MCF 10A (cell line): ENCODE measurements around the gene CCL24. TPM values are rescaled to one million over a fixed set of nuclear protein-coding genes. Genes with fewer than 3 reads are reported as not detected.
"Not testable (repeated sequence)": the region's sequence is repeated elsewhere in the genome, so short reads cannot be mapped to it uniquely, and the experiment has no call there.

Experiments
- Bru-seq: library from RNA; stranded (reverse); fragments of 400-500 nt; gene quantifications from one replicate; lab custom pipeline; 2021; lab: Mats Ljungman, UMichigan
- BruChase-seq, 2 experiments: library from RNA; stranded (reverse); fragments of 400-500 nt; gene quantifications; one replicate each; lab custom pipeline; 2021; lab: Mats Ljungman, UMichigan
- BruUV-seq: library from RNA; stranded (reverse); fragments of 400-500 nt; replicated peaks from 2 replicates; lab custom pipeline; 2021; lab: Mats Ljungman, UMichigan
- CTCF ChIA-PET: fragments of 300-600 bp; sonication (Branson Sonifier 250); formaldehyde crosslinking; extraction: SDS; loops from one replicate; lab custom pipeline; 2021; ENCODE audit warnings: antibody characterized with exemption, inconsistent platforms; lab: Yijun Ruan, JAX
- POLR2A ChIA-PET: fragments of 300-600, 350-650 bp; sonication (Branson Sonifier 250); formaldehyde crosslinking; extraction: SDS; loops from one replicate; lab custom pipeline; 2020; ENCODE audit warnings: antibody characterized with exemption, inconsistent platforms; lab: Yijun Ruan, JAX
- DNase-seq: peaks from one replicate; pipeline ENCODE4 v3.0.0-alpha.2; 2018; ENCODE audit not compliant: unreplicated experiment
- H3K27ac Mint-ChIP-seq: one replicate; pipeline ENCODE4 v1.8.0; 2022; ENCODE audit warnings: mild to moderate bottlenecking, low read depth, mixed read lengths; ENCODE audit not compliant: unreplicated experiment
- H3K27me3 Mint-ChIP-seq: one replicate; pipeline ENCODE4 v1.8.0; 2022; ENCODE audit warnings: mixed read lengths; ENCODE audit not compliant: insufficient read depth, unreplicated experiment
- H3K36me3 Mint-ChIP-seq: one replicate; pipeline ENCODE4 v1.8.0; 2022; ENCODE audit warnings: mild to moderate bottlenecking, moderate library complexity, mixed read lengths; ENCODE audit not compliant: insufficient read depth, unreplicated experiment
- H3K4me1 Mint-ChIP-seq: one replicate; pipeline ENCODE4 v1.8.0; 2022; ENCODE audit warnings: mixed read lengths; ENCODE audit not compliant: insufficient read depth, unreplicated experiment
- H3K4me3 Mint-ChIP-seq: one replicate; pipeline ENCODE4 v1.8.0; 2022; ENCODE audit warnings: mild to moderate bottlenecking, moderate library complexity, mixed read lengths; ENCODE audit not compliant: unreplicated experiment
- H3K9me3 Mint-ChIP-seq: one replicate; pipeline ENCODE4 v1.8.0; 2022; ENCODE audit warnings: mixed read lengths; ENCODE audit not compliant: unreplicated experiment
- intact Hi-C: fragments of 100-400 bp; cut with micrococcal nuclease; formaldehyde crosslinking; loops from 2 replicates; pipeline ENCODE4 v1.14.1; 2022
- long read RNA-seq: library from polyadenylated mRNA; stranded (forward); transcript quantifications from one replicate; pipeline ENCODE4 v2.0.0, GENCODE V29; 2022
- total RNA-seq: library from RNA; stranded (reverse); gene quantifications from 2 replicates; pipeline ENCODE4 v1.2.3, GENCODE V29; 2022
- TF ChIP-seq, protein P1 (sequence below): fragments of 200-600 bp; IDR thresholded peaks from one replicate; pipeline ENCODE4 v1.8.0; 2022; ENCODE audit warnings: antibody characterized with exemption, mild to moderate bottlenecking; ENCODE audit not compliant: unreplicated experiment

Gene CCL24, protein sequence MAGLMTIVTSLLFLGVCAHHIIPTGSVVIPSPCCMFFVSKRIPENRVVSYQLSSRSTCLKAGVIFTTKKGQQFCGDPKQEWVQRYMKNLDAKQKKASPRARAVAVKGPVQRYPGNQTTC
- total RNA-seq (not detected in 2 replicates), Bru-seq, nascent RNA (not detected), BruChase-seq, experiment 1, labeled RNA remaining after a 6-hour chase (percentile 24 among the genes with signal in this experiment), BruChase-seq, experiment 2, labeled RNA remaining after a 2-hour chase (percentile 7 among the genes with signal in this experiment)
- long read RNA-seq = 0 reads

DNA sequence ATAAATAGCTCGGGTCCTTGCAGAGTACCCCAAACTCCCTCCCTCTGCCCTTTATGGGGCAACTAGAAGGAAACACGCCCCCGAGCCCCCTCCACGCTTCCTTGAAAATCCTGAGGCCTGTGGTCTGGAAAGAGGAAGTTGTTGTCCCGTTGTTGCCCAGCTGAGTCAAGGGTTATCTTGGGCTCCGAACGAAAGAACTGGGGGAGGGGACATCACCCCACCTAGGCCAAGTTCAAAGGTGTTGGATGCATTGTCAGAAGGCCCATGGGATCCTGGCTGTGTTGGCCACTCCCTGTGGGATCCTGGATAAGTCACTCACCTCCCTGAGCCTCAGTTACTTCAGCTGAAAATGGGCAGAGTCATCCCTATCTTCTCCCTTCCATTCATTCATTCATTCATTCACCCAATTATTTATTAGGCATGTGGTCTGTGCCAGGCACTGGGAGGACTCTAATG, at the start of gene CCL24:
TSS of gene CCL24 (minus strand) at position 26 of the 456 bp plus-strand sequence. CDS start 91 bp downstream, outside the sequence.
- intact Hi-C loops = no loop called here
- no peak for DNase-seq
- no peak within 1 kb of the TSS for H3K4me3 Mint-ChIP-seq
- H3K4me1 Mint-ChIP-seq = no peaks in the 10 kb centered on the region
- no peaks in the 10 kb centered on the region for H3K27me3 Mint-ChIP-seq
- ChIA-PET CTCF (interaction anchor here (0.6 kb wide), 1 partner anchor 93 kb away, joined by 3 read pairs; no protein-coding TSS in a partner anchor), POLR2A (no interaction called here)
- TF ChIP-seq, protein P1, sequence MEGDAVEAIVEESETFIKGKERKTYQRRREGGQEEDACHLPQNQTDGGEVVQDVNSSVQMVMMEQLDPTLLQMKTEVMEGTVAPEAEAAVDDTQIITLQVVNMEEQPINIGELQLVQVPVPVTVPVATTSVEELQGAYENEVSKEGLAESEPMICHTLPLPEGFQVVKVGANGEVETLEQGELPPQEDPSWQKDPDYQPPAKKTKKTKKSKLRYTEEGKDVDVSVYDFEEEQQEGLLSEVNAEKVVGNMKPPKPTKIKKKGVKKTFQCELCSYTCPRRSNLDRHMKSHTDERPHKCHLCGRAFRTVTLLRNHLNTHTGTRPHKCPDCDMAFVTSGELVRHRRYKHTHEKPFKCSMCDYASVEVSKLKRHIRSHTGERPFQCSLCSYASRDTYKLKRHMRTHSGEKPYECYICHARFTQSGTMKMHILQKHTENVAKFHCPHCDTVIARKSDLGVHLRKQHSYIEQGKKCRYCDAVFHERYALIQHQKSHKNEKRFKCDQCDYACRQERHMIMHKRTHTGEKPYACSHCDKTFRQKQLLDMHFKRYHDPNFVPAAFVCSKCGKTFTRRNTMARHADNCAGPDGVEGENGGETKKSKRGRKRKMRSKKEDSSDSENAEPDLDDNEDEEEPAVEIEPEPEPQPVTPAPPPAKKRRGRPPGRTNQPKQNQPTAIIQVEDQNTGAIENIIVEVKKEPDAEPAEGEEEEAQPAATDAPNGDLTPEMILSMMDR = no peak
- H3K36me3 Mint-ChIP-seq = no peaks in the 10 kb centered on the region
- no peaks in the 10 kb centered on the region for H3K9me3 Mint-ChIP-seq
- BruUV-seq = no TSS peak
- no peak within 1 kb of the TSS for H3K27ac Mint-ChIP-seq

DNA sequence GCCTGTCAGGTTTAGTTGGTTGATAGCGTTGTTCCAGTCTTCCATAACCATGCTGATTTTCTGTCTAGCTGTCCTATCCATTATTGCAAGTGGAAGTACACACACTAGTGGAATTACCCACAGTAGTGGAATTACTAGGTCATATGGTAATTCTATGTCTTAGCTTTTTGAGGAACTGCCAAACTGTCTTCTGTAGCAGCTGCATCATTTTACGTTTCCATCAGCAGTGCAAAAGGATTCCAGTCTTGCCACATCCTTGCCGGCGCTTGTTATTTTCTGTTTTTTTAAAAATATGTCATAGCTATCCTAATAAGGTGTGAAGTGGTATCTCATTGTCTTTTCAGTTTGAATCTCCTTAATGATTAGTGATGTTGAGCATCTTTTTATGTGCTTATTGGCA, 48.0 kb upstream of the CCL24 start:
- DNase-seq = no peak
- TF ChIP-seq, protein P1 = no peak
- Mint-ChIP-seq H3K4me3 (no peak overlapping the region), H3K9me3 (no peaks in the 10 kb centered on the region), H3K4me1 (no peaks in the 10 kb centered on the region), H3K27me3 (no peaks in the 10 kb centered on the region), H3K27ac (no peak overlapping the region), H3K36me3 (no peaks in the 10 kb centered on the region)
- ChIA-PET POLR2A (no interaction called here), CTCF (interaction anchor here (0.5 kb wide), 1 partner anchor 62 kb away, joined by 3 read pairs; no protein-coding TSS in a partner anchor)
- no TSS peak for BruUV-seq
- intact Hi-C loops = no loop called here

DNA sequence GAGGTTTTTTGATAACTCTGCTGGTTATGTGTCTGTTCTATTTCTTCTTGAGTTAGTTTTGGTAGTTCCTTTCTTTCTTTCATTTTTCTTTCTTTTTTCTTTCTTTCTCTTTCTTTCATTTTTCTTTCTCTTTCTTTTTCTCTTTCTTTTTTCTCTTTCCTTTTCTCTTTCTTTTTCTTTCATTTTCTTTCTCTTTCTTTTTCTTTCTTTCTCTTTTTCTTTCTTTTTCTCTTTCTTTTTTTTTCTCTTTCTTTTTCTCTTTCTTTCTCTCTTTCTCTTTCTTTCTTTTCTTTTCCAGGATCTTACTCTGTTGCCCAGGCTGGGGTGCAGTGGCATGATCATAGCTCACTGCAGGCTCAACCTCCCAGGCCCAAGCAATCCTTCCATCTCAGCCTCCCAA, 44.8 kb upstream of the CCL24 start:
- intact Hi-C loops = no loop called here
- Mint-ChIP-seq H3K27ac (no peak overlapping the region), H3K4me1 (no peaks in the 10 kb centered on the region), H3K9me3 (no peaks in the 10 kb centered on the region), H3K36me3 (no peaks in the 10 kb centered on the region), H3K4me3 (no peak overlapping the region), H3K27me3 (no peaks in the 10 kb centered on the region)
- ChIA-PET CTCF (interaction anchor here (0.7 kb wide), 1 partner anchor 1892 kb away, joined by 3 read pairs; no protein-coding TSS in a partner anchor), POLR2A (no interaction called here)
- BruUV-seq = no TSS peak
- DNase-seq = no peak
- TF ChIP-seq, protein P1 = no peak

DNA sequence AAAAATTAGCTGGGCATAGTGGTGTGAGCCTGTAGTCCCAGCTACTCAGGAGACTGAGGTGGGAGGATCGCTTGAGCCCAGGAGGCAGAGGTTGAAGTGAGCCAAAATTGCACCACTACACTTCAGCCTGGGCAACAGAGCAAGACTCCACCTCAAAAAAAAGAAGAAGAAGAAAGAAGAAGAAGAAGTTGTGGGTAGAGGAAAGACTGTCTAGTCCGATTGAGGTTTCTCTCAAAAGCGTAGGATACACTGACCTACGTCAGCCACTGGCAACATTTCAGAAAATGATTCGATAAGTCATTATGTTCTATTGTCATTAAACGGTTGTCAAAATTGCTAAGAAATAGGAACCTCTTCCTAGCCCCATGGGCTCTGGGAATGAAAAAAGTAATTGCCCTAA, 42.9 kb upstream of the CCL24 start:
- Mint-ChIP-seq H3K9me3 (no peaks in the 10 kb centered on the region), H3K36me3 (no peaks in the 10 kb centered on the region), H3K27ac (no peak overlapping the region), H3K4me3 (no peak overlapping the region), H3K27me3 (no peaks in the 10 kb centered on the region), H3K4me1 (no peaks in the 10 kb centered on the region)
- ChIA-PET POLR2A (no interaction called here), CTCF (interaction anchor here (0.5 kb wide), 1 partner anchor 1715 kb away, joined by 3 read pairs; no protein-coding TSS in a partner anchor)
- no TSS peak for BruUV-seq
- DNase-seq = no peak
- TF ChIP-seq, protein P1 = no peak
- intact Hi-C loops = no loop called here

DNA sequence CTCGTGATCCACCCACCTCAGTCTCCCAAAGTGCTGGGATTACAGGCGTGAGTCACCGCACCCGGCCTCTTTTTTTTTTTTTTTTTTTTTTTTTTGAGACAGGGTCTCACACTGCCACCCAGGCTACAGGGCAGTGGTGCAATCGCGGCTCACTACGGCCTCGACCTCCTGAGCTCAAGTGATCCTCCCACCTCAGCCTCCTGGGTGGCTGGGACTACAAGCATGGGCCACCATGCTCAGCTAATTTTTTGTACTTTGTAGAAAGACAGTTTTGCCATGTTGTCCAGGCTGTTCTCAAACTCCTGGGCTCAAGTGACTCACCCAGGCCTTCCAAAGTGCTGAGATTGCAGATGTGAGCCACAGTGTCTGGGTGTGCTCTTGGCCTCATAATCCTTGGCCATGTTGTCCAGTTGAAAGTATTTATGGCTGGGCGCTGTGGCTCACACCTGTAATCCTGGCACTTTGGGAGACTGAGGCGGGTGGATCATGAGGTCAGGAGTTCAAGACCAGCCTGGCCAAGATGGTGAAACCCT, 41.3 kb upstream of the CCL24 start:
- ChIA-PET POLR2A (interaction anchor here (0.9 kb wide), 1 partner anchor 12 kb away, joined by 3 read pairs; no protein-coding TSS in a partner anchor), CTCF (interaction anchor here (1.1 kb wide), 1 partner anchor 165 kb away, joined by 4 read pairs; no protein-coding TSS in a partner anchor)
- H3K4me1 Mint-ChIP-seq, H3K4me3 Mint-ChIP-seq, intact Hi-C loops, H3K27me3 Mint-ChIP-seq, BruUV-seq, H3K36me3 Mint-ChIP-seq, H3K9me3 Mint-ChIP-seq, H3K27ac Mint-ChIP-seq: not testable (repeated sequence)
- peak; percentile 14 for DNase-seq
